ENCODE measurements around the gene ZNF415. TPM values are rescaled to one million over a fixed set of nuclear protein-coding genes. Genes with fewer than 3 reads are reported as not detected.

The ZNF415 gene
- total RNA-seq, 1 donor from 2014 or later = 5.8 TPM

DNA sequence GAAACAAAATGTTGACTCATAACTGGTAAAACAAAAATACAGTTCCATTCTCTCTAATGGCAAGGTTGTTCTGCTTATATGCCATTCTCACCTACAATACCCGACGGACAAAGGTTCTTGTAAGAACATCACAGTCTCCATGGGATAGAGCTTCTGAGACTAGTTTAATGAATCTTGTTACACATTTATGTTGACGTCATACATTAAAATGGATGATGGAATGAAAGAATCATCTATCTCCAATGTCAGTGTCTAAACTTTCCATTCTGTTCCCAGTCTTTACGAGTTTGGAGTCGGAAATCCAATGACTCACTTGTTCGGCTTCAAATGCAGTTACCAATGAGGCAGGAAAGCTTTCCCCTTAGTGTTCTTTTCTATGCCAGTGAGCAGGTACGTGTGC, 47.2 kb downstream of the ZNF415 start:
- intact Hi-C loops (cut with micrococcal nuclease) = no loop called here
- POLR2A ChIA-PET = no interaction called here

DNA sequence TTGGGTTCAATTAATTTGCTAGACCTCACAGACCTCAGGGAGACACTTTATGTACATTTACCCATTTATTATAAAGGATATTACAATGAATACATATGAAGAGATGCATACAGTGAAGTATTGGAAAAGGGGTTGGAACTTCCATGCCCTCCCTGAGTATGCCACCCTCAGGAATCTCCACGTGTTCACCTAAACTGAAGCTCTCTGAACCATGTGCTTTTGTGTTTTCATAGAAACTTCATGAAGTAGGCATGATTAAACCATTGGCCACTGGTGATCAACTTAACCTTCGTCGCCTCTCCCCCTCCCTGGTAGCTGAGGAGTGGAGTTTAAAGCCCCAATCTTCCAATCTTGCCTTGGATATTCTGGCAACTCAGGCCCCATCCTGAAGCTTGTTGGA, 49.8 kb downstream of the ZNF415 start:
- intact Hi-C loops (cut with micrococcal nuclease) = no loop called here
- Mint-ChIP-seq H3K9me3 (peaks cover 21% of the 10 kb centered on the region), H3K27me3 (no peaks in the 10 kb centered on the region), H3K4me3 (no peak overlapping the region), H3K27ac (no peak overlapping the region), H3K4me1 (peaks cover 4% of the 10 kb centered on the region), H3K36me3 (ENCODE audit: low read depth) (peaks cover 94% of the 10 kb centered on the region)
- DNase-seq (no peak), ATAC-seq (ENCODE audit: low read depth) (no peak)
- TF ChIP-seq, protein P1, sequence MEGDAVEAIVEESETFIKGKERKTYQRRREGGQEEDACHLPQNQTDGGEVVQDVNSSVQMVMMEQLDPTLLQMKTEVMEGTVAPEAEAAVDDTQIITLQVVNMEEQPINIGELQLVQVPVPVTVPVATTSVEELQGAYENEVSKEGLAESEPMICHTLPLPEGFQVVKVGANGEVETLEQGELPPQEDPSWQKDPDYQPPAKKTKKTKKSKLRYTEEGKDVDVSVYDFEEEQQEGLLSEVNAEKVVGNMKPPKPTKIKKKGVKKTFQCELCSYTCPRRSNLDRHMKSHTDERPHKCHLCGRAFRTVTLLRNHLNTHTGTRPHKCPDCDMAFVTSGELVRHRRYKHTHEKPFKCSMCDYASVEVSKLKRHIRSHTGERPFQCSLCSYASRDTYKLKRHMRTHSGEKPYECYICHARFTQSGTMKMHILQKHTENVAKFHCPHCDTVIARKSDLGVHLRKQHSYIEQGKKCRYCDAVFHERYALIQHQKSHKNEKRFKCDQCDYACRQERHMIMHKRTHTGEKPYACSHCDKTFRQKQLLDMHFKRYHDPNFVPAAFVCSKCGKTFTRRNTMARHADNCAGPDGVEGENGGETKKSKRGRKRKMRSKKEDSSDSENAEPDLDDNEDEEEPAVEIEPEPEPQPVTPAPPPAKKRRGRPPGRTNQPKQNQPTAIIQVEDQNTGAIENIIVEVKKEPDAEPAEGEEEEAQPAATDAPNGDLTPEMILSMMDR (IDR thresholded peaks at IDR 0.05) = no peak
- CTCF ChIA-PET = no interaction called here
- POLR2A ChIA-PET = no interaction called here

More for the DNA sequence above, 47.2 kb downstream of the ZNF415 start:
- DNase-seq (no peak), ATAC-seq (ENCODE audit: low read depth) (no peak)
- H3K36me3 Mint-ChIP-seq (ENCODE audit: low read depth) = peaks cover 92% of the 10 kb centered on the region
- no peaks in the 10 kb centered on the region for H3K4me1 Mint-ChIP-seq
- no peak overlapping the region for H3K27ac Mint-ChIP-seq
- H3K9me3 Mint-ChIP-seq = peaks cover 15% of the 10 kb centered on the region
- H3K27me3 Mint-ChIP-seq = no peaks in the 10 kb centered on the region
- TF ChIP-seq, protein P1 (IDR thresholded peaks at IDR 0.05) = no peak
- H3K4me3 Mint-ChIP-seq = no peak overlapping the region
- CTCF ChIA-PET = no interaction called here

DNA sequence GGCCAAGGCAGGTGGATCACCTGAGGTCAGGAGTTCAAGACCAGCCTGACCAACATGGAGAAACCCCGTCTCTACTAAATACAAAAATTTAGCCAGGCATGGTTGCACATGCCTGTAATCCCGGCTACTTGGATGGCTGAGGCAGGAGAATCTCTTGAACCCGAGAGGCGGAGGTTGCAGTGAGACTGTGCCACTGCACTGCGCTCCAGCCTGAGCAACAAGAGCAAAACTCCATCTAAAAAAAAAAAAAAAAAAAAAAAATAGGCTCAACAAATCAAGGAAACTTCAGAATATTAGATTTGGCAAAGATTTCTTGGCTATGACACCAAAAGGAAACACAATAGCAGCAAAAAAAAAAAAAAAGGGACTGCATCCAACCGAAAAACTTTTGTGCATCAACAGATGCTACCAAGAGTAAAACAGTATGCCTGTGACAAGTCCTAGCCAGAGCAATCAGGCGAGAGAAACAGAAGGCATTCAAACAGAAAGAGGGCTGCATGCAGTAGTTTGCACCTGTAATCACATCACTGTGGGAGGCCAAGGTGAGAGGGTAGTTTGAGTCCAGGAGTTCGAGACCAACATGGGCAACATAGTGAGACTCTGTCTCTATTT, 53.3 kb downstream of the ZNF415 start:
- no peak overlapping the region for H3K4me3 Mint-ChIP-seq
- CTCF ChIA-PET = no interaction called here
- TF ChIP-seq, protein P1 (IDR thresholded peaks at IDR 0.05) = no peak

DNA sequence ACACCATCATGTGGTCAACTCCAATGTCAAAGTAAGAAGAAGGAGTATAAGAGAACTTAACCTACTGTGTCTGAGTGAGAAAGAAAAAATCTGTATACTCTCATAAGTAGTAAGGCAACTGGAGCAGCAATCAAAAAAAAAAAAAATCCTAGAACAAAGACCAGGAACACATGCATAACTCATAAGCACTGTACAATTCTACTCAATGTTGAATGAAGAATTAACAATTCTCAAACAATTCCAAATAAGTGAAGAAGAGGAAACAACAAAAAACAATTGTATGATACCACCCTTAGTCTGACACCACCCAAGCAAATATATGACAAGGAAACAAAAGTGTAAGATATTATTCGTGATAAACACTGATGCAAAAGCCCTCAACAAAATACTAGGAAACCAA, 54.0 kb downstream of the ZNF415 start:
- Mint-ChIP-seq H3K4me3 (no peak overlapping the region), H3K9me3 (peaks cover 36% of the 10 kb centered on the region), H3K27ac (no peak overlapping the region), H3K27me3 (no peaks in the 10 kb centered on the region), H3K36me3 (ENCODE audit: low read depth) (peaks cover 95% of the 10 kb centered on the region), H3K4me1 (peaks cover 4% of the 10 kb centered on the region)
- intact Hi-C loops (cut with micrococcal nuclease) = no loop called here
- DNase-seq (no peak), ATAC-seq (ENCODE audit: low read depth) (no peak)
- ChIA-PET CTCF (no interaction called here), POLR2A (no interaction called here)
- TF ChIP-seq, protein P1 (IDR thresholded peaks at IDR 0.05) = no peak

More for the DNA sequence above, 53.3 kb downstream of the ZNF415 start:
- no peak for DNase-seq
- H3K27ac Mint-ChIP-seq = no peak overlapping the region
- peaks cover 97% of the 10 kb centered on the region for H3K36me3 Mint-ChIP-seq (ENCODE audit: low read depth)
- peaks cover 4% of the 10 kb centered on the region for H3K4me1 Mint-ChIP-seq
- peaks cover 34% of the 10 kb centered on the region for H3K9me3 Mint-ChIP-seq
- H3K27me3 Mint-ChIP-seq = no peaks in the 10 kb centered on the region
- POLR2A ChIA-PET = no interaction called here
- no peak for ATAC-seq (ENCODE audit: low read depth)
- intact Hi-C loops (cut with micrococcal nuclease) = no loop called here

DNA sequence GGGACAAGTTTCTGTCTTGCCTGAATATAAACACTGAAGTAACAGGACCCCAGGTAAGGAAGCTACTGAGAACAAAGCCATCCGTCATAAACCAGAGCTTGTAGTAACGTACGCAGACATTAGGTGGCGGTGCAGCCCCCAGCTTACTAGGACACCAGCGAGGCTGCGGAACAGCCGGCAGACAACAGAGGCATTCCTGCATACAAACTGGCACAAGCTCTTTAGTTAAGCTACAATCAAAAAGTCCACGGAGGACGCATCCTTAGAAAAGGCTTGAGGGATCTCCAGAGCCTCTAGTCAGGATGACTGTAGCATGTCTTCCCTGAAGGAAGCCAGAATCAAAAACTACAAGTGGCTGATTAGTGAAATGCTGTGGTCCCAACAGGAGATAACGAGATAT, 55.7 kb downstream of the ZNF415 start:
- TF ChIP-seq, protein P1 (IDR thresholded peaks at IDR 0.05) = no peak
- Mint-ChIP-seq H3K27me3 (no peaks in the 10 kb centered on the region), H3K4me1 (peaks cover 4% of the 10 kb centered on the region), H3K36me3 (ENCODE audit: low read depth) (peaks cover 95% of the 10 kb centered on the region), H3K9me3 (peaks cover 37% of the 10 kb centered on the region), H3K27ac (no peak overlapping the region), H3K4me3 (no peak overlapping the region)
- DNase-seq (no peak), ATAC-seq (ENCODE audit: low read depth) (no peak)
- ChIA-PET CTCF (no interaction called here), POLR2A (no interaction called here)
- intact Hi-C loops (cut with micrococcal nuclease) = no loop called here
